ENCODE results near the gene ADAMTS8.

Gene ADAMTS8

GRCh38 chr11:130431801-130432200, 3.4 kb upstream of the ADAMTS8 start:
- no peak for DNase-seq (ENCODE audit: extremely low read depth, insufficient read length)
- peaks cover 4% of the 10 kb centered on the region for H3K27me3 ChIP-seq (replicated peaks; ENCODE audit: control insufficient read depth, insufficient read depth, low read length)
- no peaks in the 10 kb centered on the region for H3K36me3 ChIP-seq (ENCODE audit: control insufficient read depth, insufficient read depth, low read length)
- H3K4me3 ChIP-seq (replicated peaks; ENCODE audit: low read depth, low read length), result no peak overlapping the region
- TF ChIP-seq CTCF (IDR thresholded peaks at IDR 0.05; ENCODE audit: insufficient read depth, low read length, poor library complexity, severe bottlenecking), result no peak

GRCh38 chr11:130431331-130431773, 2.9 kb upstream of the ADAMTS8 start:
- TF ChIP-seq CTCF (IDR thresholded peaks at IDR 0.05; ENCODE audit: insufficient read depth, low read length, poor library complexity, severe bottlenecking), result peak; percentile 75
- no peaks in the 10 kb centered on the region for H3K36me3 ChIP-seq (ENCODE audit: control insufficient read depth, insufficient read depth, low read length)
- H3K27me3 ChIP-seq (replicated peaks; ENCODE audit: control insufficient read depth, insufficient read depth, low read length), result peaks cover 7% of the 10 kb centered on the region
- no peak for DNase-seq (ENCODE audit: extremely low read depth, insufficient read length)
- no peak overlapping the region for H3K4me3 ChIP-seq (replicated peaks; ENCODE audit: low read depth, low read length)

- Histone ChIP-seq H3K27me3 (replicated peaks; ENCODE audit: control insufficient read depth, insufficient read depth, low read length) (peaks cover 7% of the 10 kb centered on the region), H3K4me3 (replicated peaks; ENCODE audit: low read depth, low read length) (no peak overlapping the region), H3K36me3 (ENCODE audit: control insufficient read depth, insufficient read depth, low read length) (no peaks in the 10 kb centered on the region)
- no peak for TF ChIP-seq CTCF (IDR thresholded peaks at IDR 0.05; ENCODE audit: insufficient read depth, low read length, poor library complexity, severe bottlenecking)
- no peak for DNase-seq (ENCODE audit: extremely low read depth, insufficient read length)
Measured at GRCh38 chr11:130429983-130430382, 1.6 kb upstream of the ADAMTS8 start.

GRCh38 chr11:130429120-130429681, 792 bp upstream of the ADAMTS8 start:
- no peak for DNase-seq (ENCODE audit: extremely low read depth, insufficient read length)
- Histone ChIP-seq H3K4me3 (replicated peaks; ENCODE audit: low read depth, low read length) (no peak overlapping the region), H3K27me3 (replicated peaks; ENCODE audit: control insufficient read depth, insufficient read depth, low read length) (peaks cover 7% of the 10 kb centered on the region), H3K36me3 (ENCODE audit: control insufficient read depth, insufficient read depth, low read length) (no peaks in the 10 kb centered on the region)
- TF ChIP-seq CTCF (IDR thresholded peaks at IDR 0.05; ENCODE audit: insufficient read depth, low read length, poor library complexity, severe bottlenecking), result no peak

GRCh38 chr11:130427581-130428315, 661 bp downstream of the ADAMTS8 start:
- Histone ChIP-seq H3K36me3 (ENCODE audit: control insufficient read depth, insufficient read depth, low read length) (no peaks in the 10 kb centered on the region), H3K27me3 (replicated peaks; ENCODE audit: control insufficient read depth, insufficient read depth, low read length) (peaks cover 7% of the 10 kb centered on the region), H3K4me3 (replicated peaks; ENCODE audit: low read depth, low read length) (no peak overlapping the region)
- no peak for DNase-seq (ENCODE audit: extremely low read depth, insufficient read length)
- TF ChIP-seq CTCF (IDR thresholded peaks at IDR 0.05; ENCODE audit: insufficient read depth, low read length, poor library complexity, severe bottlenecking), result no peak
